Vagina (tissue), 2 donors: ENCODE measurements around the gene CHRM1.

Experiments used
- POLR2A ChIP-seq, 2 donors: fragments of 450-650 bp; IDR thresholded peaks; one replicate each; pipeline ENCODE4 v1.6.1; 2017; ENCODE audit warnings: antibody characterized with exemption in 2 of 2, mild to moderate bottlenecking in 2 of 2, moderate library complexity in 2 of 2
- POLR2AphosphoS5 ChIP-seq, 2 donors: sonication (generic); formaldehyde crosslinking; IDR thresholded peaks; one replicate each; pipeline ENCODE4 v1.9.0; 2017; ENCODE audit warnings: antibody characterized with exemption in 2 of 2, mild to moderate bottlenecking in 2 of 2, low read depth in 1 of 2; ENCODE audit not compliant: insufficient read depth in 1 of 2
- TF ChIP-seq, protein P1 (sequence below), 3 experiments: fragments of 450-650 bp in 2 of 3; fragments of 200-600 bp in 1 of 3; sonication (generic) in 1 of 3; IDR thresholded peaks; one replicate each; pipeline ENCODE4 v1.5.1; 2017 to 2019; ENCODE audit warnings: antibody characterized with exemption in 3 of 3, mild to moderate bottlenecking in 2 of 3, moderate library complexity in 2 of 3

DNA sequence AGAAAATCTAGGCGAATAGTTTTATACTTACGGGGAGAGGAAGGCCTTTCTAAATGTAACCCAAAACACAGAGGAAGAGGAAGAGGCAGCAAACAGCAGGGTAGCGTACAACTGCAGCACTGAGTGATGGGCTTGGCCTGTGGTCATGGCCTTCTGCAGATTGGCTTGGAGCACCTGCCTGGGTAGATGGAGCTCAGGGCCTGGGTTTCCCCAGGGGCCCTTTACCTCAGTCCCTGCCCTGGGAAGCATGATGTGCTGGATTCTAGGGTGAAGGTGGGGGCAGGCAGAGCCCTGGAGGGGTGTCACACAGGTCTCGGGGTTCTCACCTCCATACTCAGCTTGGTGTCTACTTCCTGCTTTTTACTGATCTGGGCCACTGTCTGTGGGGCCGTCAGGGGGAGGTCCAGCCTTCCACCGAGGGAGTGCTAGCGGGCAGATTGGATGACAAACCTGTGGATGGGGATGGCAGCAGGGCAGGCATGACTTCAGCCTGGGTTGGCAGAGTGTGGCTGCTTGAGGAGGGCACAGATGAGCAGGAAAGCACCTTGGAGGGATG is 27.7 kb upstream of the CHRM1 start:
- TF ChIP-seq, protein P1, sequence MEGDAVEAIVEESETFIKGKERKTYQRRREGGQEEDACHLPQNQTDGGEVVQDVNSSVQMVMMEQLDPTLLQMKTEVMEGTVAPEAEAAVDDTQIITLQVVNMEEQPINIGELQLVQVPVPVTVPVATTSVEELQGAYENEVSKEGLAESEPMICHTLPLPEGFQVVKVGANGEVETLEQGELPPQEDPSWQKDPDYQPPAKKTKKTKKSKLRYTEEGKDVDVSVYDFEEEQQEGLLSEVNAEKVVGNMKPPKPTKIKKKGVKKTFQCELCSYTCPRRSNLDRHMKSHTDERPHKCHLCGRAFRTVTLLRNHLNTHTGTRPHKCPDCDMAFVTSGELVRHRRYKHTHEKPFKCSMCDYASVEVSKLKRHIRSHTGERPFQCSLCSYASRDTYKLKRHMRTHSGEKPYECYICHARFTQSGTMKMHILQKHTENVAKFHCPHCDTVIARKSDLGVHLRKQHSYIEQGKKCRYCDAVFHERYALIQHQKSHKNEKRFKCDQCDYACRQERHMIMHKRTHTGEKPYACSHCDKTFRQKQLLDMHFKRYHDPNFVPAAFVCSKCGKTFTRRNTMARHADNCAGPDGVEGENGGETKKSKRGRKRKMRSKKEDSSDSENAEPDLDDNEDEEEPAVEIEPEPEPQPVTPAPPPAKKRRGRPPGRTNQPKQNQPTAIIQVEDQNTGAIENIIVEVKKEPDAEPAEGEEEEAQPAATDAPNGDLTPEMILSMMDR (IDR thresholded peaks at IDR 0.05): no peak
- no peak for TF ChIP-seq POLR2AphosphoS5 (IDR thresholded peaks at IDR 0.05; ENCODE audit: insufficient read depth in 1 of 2, low read depth in 1 of 2)
- no peak for TF ChIP-seq POLR2A (IDR thresholded peaks at IDR 0.05)
